Fibroblast of the aortic adventitia (primary cell): ENCODE measurements around the gene FAM149B1. TPM values are rescaled to one million over a fixed set of nuclear protein-coding genes. Genes with fewer than 3 reads are reported as not detected.
A peak's percentile ranks its signal among the peaks of the same experiment; 100 is the strongest.

Experiments
- DNase-seq: peaks from one replicate; pipeline ENCODE4 v3.0.0-alpha.2; 2010; ENCODE audit warnings: low read depth
- H3K4me3 ChIP-seq: 2 replicates; pipeline ENCODE4 v1.5.1; 2011; ENCODE audit warnings: low read depth, mild to moderate bottlenecking, control low read depth, low read length, moderate library complexity
- CTCF ChIP-seq: IDR thresholded peaks from 2 replicates; pipeline ENCODE4 v1.5.1; 2011; ENCODE audit warnings: mild to moderate bottlenecking, low read length, control low read depth, inconsistent platforms; ENCODE audit not compliant: insufficient read depth
- total RNA-seq: library from RNA; depleted of rRNA; stranded (reverse); fragments of >200 nt; gene quantifications from 2 replicates; pipeline ENCODE4 v1.2.3, GENCODE V29; 2012; ENCODE audit warnings: low replicate concordance

The FAM149B1 gene
- total RNA-seq, 1 donor, result 30.8 TPM

GRCh38 chr10:73238990-73239566, 71.2 kb downstream of the FAM149B1 start:
- no peak for TF ChIP-seq CTCF
- no peak for DNase-seq
- no peak overlapping the region for H3K4me3 ChIP-seq

- no peak overlapping the region for H3K4me3 ChIP-seq
- DNase-seq, result no peak
- TF ChIP-seq CTCF, result no peak
These were observed 72.0 kb downstream of the FAM149B1 start for GRCh38 chr10:73239908-73240307.

- no peak for TF ChIP-seq CTCF
- peak; percentile 21 for DNase-seq
- H3K4me3 ChIP-seq, result peak overlapping the region; percentile 90
These were observed 77.1 kb downstream of the FAM149B1 start for GRCh38 chr10:73244866-73245477.

- TF ChIP-seq CTCF, result no peak
- peak; percentile 14 for DNase-seq
- H3K4me3 ChIP-seq, result peak overlapping the region; percentile 90
These were observed 78.4 kb downstream of the FAM149B1 start for GRCh38 chr10:73246322-73246645.

- H3K4me3 ChIP-seq, result peak within 1 kb of the TSS; percentile 90
- peak; percentile 86 for DNase-seq
- no peak for TF ChIP-seq CTCF
These were observed 79.0 kb downstream of the FAM149B1 start, which contains the start of gene DNAJC9 for GRCh38 chr10:73246646-73247508. DNAJC9 (minus strand) TSS chr10:73247255; CDS start chr10:73247189, 66 bp downstream.

- no peak for DNase-seq
- H3K4me3 ChIP-seq, result peak overlapping the region; percentile 90
These were observed 79.8 kb downstream of the FAM149B1 start for GRCh38 chr10:73247509-73248258.

More at GRCh38 chr10:73247509-73248258, 79.8 kb downstream of the FAM149B1 start:
- no peak for TF ChIP-seq CTCF
